ENCODE measurements around the gene SLC9A7.

SLC9A7 gene

DNA sequence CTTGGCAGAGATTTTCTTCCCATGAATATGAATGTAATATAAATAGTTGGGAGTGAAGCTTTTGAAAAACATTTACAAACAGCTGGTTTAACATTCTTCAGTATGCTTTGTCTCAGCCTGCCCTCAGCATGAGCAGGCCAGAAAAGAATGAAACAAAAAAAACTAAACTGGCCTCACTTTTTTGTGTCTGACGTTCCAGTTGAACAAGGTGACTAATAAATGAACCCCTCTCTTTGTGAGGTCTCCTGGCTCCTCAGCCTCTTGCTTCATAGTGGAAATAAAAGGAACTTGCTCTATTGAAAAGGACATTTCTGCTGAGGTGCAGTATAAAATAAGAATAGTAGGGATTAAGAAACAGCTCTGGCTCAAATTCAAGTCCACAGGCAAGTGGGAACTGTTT lies 176.0 kb downstream of the SLC9A7 start:
- FAIRE-seq (no peak), DNase-seq (ENCODE audit: insufficient read length, low spot score) (no peak)

DNA sequence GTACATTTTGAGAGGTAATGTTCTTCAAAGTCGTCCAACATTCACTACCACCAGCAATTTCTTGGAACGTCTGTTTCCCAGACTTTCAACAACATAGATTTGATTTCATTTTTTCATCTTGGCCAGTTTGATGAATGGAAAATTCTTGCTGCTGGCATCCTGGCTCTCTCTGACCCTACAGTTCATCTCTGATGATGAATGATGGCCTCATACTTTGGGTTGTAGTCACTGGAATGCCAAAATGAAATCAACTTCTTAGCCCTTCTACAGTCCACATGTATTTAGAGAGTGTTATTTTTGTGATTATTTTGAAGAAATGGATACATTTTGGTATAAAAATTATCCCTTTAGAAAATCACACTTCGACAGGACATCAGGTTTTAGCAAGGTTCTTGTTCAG lies 176.6 kb downstream of the SLC9A7 start:
- DNase-seq (ENCODE audit: insufficient read length, low spot score) (no peak), FAIRE-seq (no peak)

More for the DNA sequence above, 176.0 kb downstream of the SLC9A7 start:
- TF ChIP-seq POU2F2 (IDR thresholded peaks at IDR 0.05; ENCODE audit: low read depth, low read length) (no peak), TAF1 (IDR thresholded peaks at IDR 0.05; ENCODE audit: low read depth, low read length) (no peak), POLR2A (IDR thresholded peaks at IDR 0.05; ENCODE audit: low read depth, low read length) (no peak), PAX5 (IDR thresholded peaks at IDR 0.05; ENCODE audit: insufficient read depth, low read length, severe bottlenecking) (no peak), SPI1 (IDR thresholded peaks at IDR 0.05; ENCODE audit: low read depth, low read length) (no peak), POLR2AphosphoS5 (IDR thresholded peaks at IDR 0.05; ENCODE audit: low read depth, low read length) (no peak)

DNA sequence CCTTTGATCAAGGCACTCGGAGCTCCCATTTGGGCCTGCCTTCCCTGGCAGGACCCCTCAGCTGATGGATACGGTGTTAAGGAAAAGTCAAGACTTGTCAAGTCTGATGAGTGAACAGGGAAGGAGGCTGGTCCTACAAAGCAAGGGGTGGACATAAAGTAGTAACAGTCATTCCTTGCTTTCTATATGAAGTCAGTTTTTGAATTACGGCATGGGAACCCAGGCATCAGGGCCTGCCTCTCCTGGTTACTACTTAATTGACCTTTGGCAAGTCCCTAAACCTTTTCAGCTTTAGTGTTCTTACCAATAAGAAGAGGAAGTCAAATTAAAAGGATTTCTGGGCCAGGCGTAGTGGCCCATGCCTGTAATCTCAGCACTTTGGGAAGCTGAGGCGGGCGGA lies 178.3 kb downstream of the SLC9A7 start:
- FAIRE-seq, result no peak
- DNase-seq (ENCODE audit: insufficient read length, low spot score), result no peak
- TF ChIP-seq SPI1 (IDR thresholded peaks at IDR 0.05; ENCODE audit: low read depth, low read length), result no peak
- no peak for TF ChIP-seq PAX5 (IDR thresholded peaks at IDR 0.05; ENCODE audit: insufficient read depth, low read length, severe bottlenecking)
- no peak for TF ChIP-seq POLR2A (IDR thresholded peaks at IDR 0.05; ENCODE audit: low read depth, low read length)
- no peak for TF ChIP-seq POLR2AphosphoS5 (IDR thresholded peaks at IDR 0.05; ENCODE audit: low read depth, low read length)
- no peak for TF ChIP-seq TAF1 (IDR thresholded peaks at IDR 0.05; ENCODE audit: low read depth, low read length)
- TF ChIP-seq POU2F2 (IDR thresholded peaks at IDR 0.05; ENCODE audit: low read depth, low read length), result no peak

More for the DNA sequence above, 176.6 kb downstream of the SLC9A7 start:
- TF ChIP-seq TAF1 (IDR thresholded peaks at IDR 0.05; ENCODE audit: low read depth, low read length), result no peak
- no peak for TF ChIP-seq POLR2A (IDR thresholded peaks at IDR 0.05; ENCODE audit: low read depth, low read length)
- TF ChIP-seq POLR2AphosphoS5 (IDR thresholded peaks at IDR 0.05; ENCODE audit: low read depth, low read length), result no peak
- TF ChIP-seq PAX5 (IDR thresholded peaks at IDR 0.05; ENCODE audit: insufficient read depth, low read length, severe bottlenecking), result no peak
- TF ChIP-seq SPI1 (IDR thresholded peaks at IDR 0.05; ENCODE audit: low read depth, low read length), result no peak
- no peak for TF ChIP-seq POU2F2 (IDR thresholded peaks at IDR 0.05; ENCODE audit: low read depth, low read length)

DNA sequence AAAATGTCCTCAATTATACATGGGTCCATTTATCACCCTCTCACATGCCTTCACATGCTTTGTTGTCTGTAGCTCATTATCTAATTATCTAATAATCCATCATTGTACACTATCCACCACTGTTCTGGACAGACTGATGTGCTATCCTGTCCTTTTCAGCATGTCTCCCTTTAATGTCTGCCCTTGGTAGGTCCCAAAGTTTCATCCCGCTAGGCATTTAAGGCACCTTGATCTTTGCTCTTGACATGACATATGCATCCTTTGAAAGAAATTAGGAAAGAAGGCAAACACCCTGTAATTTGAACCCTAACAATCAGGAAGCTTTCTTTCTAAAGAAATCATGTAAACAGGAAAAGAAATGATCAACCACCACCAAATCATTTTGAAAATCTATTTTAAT lies 179.7 kb downstream of the SLC9A7 start:
- DNase-seq (ENCODE audit: insufficient read length, low spot score) (no peak), FAIRE-seq (no peak)
- TF ChIP-seq SPI1 (IDR thresholded peaks at IDR 0.05; ENCODE audit: low read depth, low read length) (no peak), POLR2AphosphoS5 (IDR thresholded peaks at IDR 0.05; ENCODE audit: low read depth, low read length) (no peak), PAX5 (IDR thresholded peaks at IDR 0.05; ENCODE audit: insufficient read depth, low read length, severe bottlenecking) (no peak), POLR2A (IDR thresholded peaks at IDR 0.05; ENCODE audit: low read depth, low read length) (no peak), POU2F2 (IDR thresholded peaks at IDR 0.05; ENCODE audit: low read depth, low read length) (no peak), TAF1 (IDR thresholded peaks at IDR 0.05; ENCODE audit: low read depth, low read length) (no peak)

DNA sequence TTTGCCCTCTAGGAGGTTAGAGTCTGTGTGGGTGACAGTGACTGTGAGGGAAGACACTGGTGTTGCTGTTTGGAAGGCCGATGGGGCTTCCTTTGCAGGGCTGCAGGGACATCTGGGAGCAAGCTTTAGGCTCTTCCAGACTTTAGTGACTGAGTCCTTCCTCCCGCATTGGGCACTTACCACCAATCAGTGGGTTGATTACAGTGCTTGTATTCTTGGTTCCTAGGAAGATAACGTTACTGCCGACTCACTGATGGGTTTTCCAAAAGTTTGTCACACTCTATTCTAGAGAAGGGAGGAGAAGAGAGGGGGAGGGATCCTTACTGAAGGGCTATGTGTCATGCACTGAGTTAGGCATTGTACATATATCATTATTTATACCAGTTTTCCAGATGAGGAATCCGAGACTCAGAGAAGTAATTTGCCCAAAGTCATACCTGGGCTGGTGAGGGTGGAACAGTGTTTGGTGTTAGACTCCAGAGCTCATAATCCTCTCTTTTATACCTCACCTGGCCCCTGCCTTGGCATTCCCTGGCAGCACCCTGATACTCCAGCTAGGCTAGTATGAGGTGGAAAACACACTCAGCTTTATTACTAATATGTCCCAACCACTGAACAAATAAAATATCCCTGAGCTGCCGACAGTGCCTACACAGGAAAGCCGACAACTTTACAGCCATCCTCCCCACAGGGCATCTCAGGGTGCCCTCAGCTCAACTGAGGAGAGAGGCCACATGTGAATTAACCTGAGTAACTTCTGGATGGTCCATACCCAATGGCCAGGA lies 181.5 kb downstream of the SLC9A7 start:
- FAIRE-seq (peak; percentile 61), DNase-seq (ENCODE audit: insufficient read length, low spot score) (no peak)
- TF ChIP-seq POLR2AphosphoS5 (IDR thresholded peaks at IDR 0.05; ENCODE audit: low read depth, low read length), result no peak

DNA sequence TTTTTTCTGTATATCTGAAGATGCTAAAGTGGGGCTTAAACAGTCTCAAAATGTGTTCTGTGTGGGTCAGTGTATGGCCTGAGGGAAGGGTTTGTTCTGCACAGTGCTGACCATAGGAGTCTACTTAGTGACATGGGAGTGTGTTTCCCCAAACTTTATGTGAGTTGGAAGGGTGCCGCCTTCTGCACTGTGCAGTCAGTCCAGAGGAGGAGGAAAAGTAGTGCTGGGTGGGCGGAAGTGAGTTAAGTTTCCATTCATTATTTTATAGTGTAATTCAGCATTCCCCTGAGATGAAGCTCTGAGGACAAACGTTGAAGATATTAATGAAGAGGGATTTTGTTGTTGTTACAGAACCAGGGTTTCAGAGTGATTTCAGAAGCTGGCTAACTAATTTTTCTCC lies 182.5 kb downstream of the SLC9A7 start:
- DNase-seq (ENCODE audit: insufficient read length, low spot score) (no peak), FAIRE-seq (peak; percentile 77)
- TF ChIP-seq SPI1 (IDR thresholded peaks at IDR 0.05; ENCODE audit: low read depth, low read length) (no peak), POLR2A (IDR thresholded peaks at IDR 0.05; ENCODE audit: low read depth, low read length) (no peak), POLR2AphosphoS5 (IDR thresholded peaks at IDR 0.05; ENCODE audit: low read depth, low read length) (no peak), POU2F2 (IDR thresholded peaks at IDR 0.05; ENCODE audit: low read depth, low read length) (no peak), PAX5 (IDR thresholded peaks at IDR 0.05; ENCODE audit: insufficient read depth, low read length, severe bottlenecking) (no peak), TAF1 (IDR thresholded peaks at IDR 0.05; ENCODE audit: low read depth, low read length) (no peak)

DNA sequence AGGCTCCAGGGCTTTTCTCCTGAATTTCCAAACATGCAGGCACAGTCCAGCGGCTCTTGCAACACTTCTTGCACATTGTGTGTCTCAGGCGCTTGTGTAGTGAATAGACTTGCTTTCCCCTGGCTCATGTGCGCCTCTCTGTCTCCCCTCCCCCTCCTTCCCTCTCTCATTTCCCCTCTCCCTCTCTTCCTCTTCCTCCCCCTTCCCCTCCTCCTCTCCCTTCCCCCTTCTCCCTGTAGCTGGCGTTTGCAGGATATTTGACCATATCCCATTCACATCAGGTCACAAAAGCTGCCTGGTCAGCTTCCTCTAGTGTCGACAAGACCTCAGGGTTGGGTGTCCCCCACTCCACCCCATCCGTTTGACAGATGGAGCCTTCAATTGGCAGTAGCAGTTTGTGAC lies 182.9 kb downstream of the SLC9A7 start:
- DNase-seq (ENCODE audit: insufficient read length, low spot score) (no peak), FAIRE-seq (no peak)
- no peak for TF ChIP-seq POU2F2 (IDR thresholded peaks at IDR 0.05; ENCODE audit: low read depth, low read length)
- TF ChIP-seq POLR2A (IDR thresholded peaks at IDR 0.05; ENCODE audit: low read depth, low read length), result no peak
- no peak for TF ChIP-seq POLR2AphosphoS5 (IDR thresholded peaks at IDR 0.05; ENCODE audit: low read depth, low read length)
- no peak for TF ChIP-seq PAX5 (IDR thresholded peaks at IDR 0.05; ENCODE audit: insufficient read depth, low read length, severe bottlenecking)
- no peak for TF ChIP-seq SPI1 (IDR thresholded peaks at IDR 0.05; ENCODE audit: low read depth, low read length)
- TF ChIP-seq TAF1 (IDR thresholded peaks at IDR 0.05; ENCODE audit: low read depth, low read length), result no peak

DNA sequence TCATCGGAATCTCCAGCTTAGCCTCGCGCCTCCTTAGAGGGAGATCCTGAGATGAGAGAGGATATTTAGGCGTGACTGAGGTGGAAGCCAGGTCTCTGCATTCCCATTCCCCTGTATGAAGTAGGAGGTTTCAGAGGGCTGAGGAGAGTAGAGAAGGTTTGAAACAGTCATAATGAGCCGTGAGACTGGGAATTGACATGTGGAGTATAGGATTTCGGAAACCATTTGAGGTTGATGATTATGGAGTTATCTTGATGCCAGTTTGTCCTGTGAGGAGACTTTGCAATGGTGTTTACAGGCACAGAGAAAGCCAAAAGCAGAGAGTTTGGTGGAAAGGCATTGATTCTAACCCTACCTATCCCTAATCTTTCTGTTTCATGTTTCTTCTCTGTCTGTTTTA lies 183.3 kb downstream of the SLC9A7 start:
- no peak for FAIRE-seq

DNA sequence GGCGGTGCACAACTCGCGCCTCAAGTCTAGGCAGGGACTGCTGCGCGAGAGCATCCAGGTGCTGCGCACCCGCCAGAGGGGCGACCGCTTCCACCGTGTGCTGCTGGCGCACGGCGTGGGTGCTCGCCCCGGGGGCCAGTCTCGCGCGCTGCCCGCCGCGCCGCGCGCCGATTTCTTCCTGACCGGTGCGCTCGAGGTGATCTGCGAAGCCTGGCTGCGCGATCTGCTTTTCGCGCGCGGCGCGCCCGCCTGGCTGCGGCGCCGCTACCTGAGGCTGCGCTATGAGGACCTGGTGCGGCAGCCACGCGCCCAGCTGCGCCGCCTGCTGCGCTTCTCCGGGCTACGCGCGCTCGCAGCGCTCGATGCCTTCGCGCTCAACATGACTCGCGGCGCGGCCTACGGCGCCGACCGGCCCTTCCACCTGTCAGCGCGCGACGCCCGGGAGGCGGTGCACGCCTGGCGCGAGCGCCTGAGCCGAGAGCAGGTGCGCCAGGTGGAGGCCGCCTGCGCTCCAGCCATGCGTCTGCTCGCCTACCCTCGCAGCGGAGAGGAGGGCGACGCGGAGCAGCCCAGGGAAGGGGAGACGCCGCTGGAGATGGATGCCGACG lies 184.0 kb downstream of the SLC9A7 start:
- FAIRE-seq, result no peak
- TF ChIP-seq SPI1 (IDR thresholded peaks at IDR 0.05; ENCODE audit: low read depth, low read length), result no peak
- TF ChIP-seq PAX5 (IDR thresholded peaks at IDR 0.05; ENCODE audit: insufficient read depth, low read length, severe bottlenecking), result no peak
- no peak for TF ChIP-seq POLR2A (IDR thresholded peaks at IDR 0.05; ENCODE audit: low read depth, low read length)
- TF ChIP-seq TAF1 (IDR thresholded peaks at IDR 0.05; ENCODE audit: low read depth, low read length), result no peak
- no peak for TF ChIP-seq POLR2AphosphoS5 (IDR thresholded peaks at IDR 0.05; ENCODE audit: low read depth, low read length)
- TF ChIP-seq POU2F2 (IDR thresholded peaks at IDR 0.05; ENCODE audit: low read depth, low read length), result no peak
- DNase-seq (ENCODE audit: insufficient read length, low spot score), result no peak

More for the DNA sequence above, 183.3 kb downstream of the SLC9A7 start:
- no peak for DNase-seq (ENCODE audit: insufficient read length, low spot score)
- TF ChIP-seq POLR2AphosphoS5 (IDR thresholded peaks at IDR 0.05; ENCODE audit: low read depth, low read length), result no peak

Data from GM12891 (cell line).